ENCODE results near the gene PPA1. TPM values are rescaled to one million over a fixed set of nuclear protein-coding genes. Genes with fewer than 3 reads are reported as not detected.

Gene PPA1
- 100 to 1,000 TPM; 134 to 228 TPM for total RNA-seq

GRCh38 chr10:70233109-70233938 lies at the start of gene PPA1:
PPA1 (minus strand) TSS chr10:70233429; CDS start chr10:70233327, 102 bp downstream.

Small RNA genes lying within 50 kb of the gene (small RNA-seq; reads per million reads assigned to genes)
- 0 reads per million in 2 donors for gene RPS25P9

Other genes with a start within 250 kb of the PPA1 start
- under 1 TPM; 0.69 to 1.00 TPM for gene MACROH2A2, start 180.6 kb downstream of the PPA1 start, total RNA-seq
- 10 to 100 TPM in 1 of 2 donors, 1 to 10 TPM in 1; 9.6 to 14.3 TPM for gene AIFM2, start 100.6 kb downstream of the PPA1 start, total RNA-seq
- gene TYSND1, start 86.7 kb downstream of the PPA1 start, total RNA-seq: 10 to 100 TPM; 27.2 to 30.0 TPM
- gene SAR1A, start 62.9 kb downstream of the PPA1 start, total RNA-seq: 100 to 1,000 TPM in 1 of 2 donors, 10 to 100 TPM in 1; 95.7 to 131 TPM
- under 1 TPM in 1 of 2 donors, not detected in 1; under 0.01 TPM for gene NPFFR1, start 50.6 kb upstream of the PPA1 start, total RNA-seq
- 1 to 10 TPM; 7.0 to 7.9 TPM for gene LRRC20, start 149.2 kb upstream of the PPA1 start, total RNA-seq
- gene EIF4EBP2, start 170.7 kb upstream of the PPA1 start, total RNA-seq: 10 to 100 TPM; 20.6 to 23.0 TPM
- not detected for gene NODAL, start 208.3 kb upstream of the PPA1 start, total RNA-seq
- under 1 TPM; under 0.01 to 0.34 TPM for gene PALD1, start 245.3 kb upstream of the PPA1 start, total RNA-seq